GM10248 (cell line): ENCODE results near the gene EFCAB6.

ENCODE experiments used
- CTCF ChIA-PET: fragments of 300-600 bp; sonication (Branson Sonifier 250); formaldehyde crosslinking; extraction: SDS; loops from one replicate; lab custom pipeline; 2021; ENCODE audit warnings: antibody characterized with exemption; lab: Yijun Ruan, JAX
- POLR2A ChIA-PET: fragments of 350-650 bp; sonication (Branson Sonifier 250); formaldehyde crosslinking; extraction: SDS; loops from one replicate; lab custom pipeline; 2020; ENCODE audit warnings: antibody characterized with exemption; lab: Yijun Ruan, JAX
- DNase-seq: peaks from one replicate; pipeline ENCODE4 v3.0.0; 2012; ENCODE audit errors: extremely low spot score
- TF ChIP-seq, protein P1 (sequence below): IDR thresholded peaks from 2 replicates; pipeline ENCODE4 v1.5.1; 2012; ENCODE audit warnings: mild to moderate bottlenecking, low read depth; ENCODE audit errors: extremely low read depth, missing control alignments, control extremely low read depth

EFCAB6 gene

DNA sequence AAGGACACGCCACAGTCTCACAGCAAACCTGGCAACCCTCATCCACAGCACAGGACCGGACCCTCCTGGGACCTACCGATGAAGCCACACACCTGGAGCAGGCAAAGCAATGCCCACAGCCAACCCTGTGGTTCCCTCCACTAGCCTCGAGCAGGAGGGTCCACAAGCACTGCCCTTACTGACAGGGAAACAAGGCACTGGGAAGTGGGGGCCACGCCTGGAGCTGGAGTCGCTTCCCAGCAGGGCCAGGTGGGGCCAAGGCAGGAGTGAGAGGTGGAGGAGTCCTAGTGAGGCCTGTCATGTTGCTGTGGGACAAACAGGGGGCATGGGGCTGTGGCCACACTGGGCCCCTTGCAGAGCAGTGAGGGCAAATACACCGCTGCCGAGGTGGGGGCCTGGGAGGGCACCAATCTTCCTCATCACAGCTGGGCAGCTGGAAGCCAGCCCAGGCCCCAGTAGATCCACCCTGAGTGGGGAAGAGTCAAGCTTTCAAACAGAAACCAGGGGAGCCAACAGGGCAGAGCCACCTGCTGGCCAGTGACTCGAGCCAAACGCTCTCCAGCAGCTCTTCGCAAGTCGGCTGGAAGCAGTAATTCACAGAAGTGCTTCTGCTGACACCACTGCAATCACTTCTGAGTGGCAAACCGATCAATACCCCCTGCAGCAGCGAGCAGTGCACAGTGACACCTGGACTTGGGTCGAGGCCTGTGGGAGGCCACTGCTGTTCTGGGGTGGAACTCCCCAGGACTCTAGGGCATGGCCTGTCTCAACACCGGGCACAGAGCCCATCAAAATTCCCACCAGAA lies 36.5 kb upstream of the EFCAB6 start:
- CTCF ChIA-PET, result interaction anchor here (1.3 kb wide), 1 partner anchor 34 kb away, joined by 3 read pairs; no protein-coding TSS in a partner anchor
- TF ChIP-seq, protein P1, sequence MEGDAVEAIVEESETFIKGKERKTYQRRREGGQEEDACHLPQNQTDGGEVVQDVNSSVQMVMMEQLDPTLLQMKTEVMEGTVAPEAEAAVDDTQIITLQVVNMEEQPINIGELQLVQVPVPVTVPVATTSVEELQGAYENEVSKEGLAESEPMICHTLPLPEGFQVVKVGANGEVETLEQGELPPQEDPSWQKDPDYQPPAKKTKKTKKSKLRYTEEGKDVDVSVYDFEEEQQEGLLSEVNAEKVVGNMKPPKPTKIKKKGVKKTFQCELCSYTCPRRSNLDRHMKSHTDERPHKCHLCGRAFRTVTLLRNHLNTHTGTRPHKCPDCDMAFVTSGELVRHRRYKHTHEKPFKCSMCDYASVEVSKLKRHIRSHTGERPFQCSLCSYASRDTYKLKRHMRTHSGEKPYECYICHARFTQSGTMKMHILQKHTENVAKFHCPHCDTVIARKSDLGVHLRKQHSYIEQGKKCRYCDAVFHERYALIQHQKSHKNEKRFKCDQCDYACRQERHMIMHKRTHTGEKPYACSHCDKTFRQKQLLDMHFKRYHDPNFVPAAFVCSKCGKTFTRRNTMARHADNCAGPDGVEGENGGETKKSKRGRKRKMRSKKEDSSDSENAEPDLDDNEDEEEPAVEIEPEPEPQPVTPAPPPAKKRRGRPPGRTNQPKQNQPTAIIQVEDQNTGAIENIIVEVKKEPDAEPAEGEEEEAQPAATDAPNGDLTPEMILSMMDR, result no peak
- no peak for DNase-seq
- POLR2A ChIA-PET, result no interaction called here

DNA sequence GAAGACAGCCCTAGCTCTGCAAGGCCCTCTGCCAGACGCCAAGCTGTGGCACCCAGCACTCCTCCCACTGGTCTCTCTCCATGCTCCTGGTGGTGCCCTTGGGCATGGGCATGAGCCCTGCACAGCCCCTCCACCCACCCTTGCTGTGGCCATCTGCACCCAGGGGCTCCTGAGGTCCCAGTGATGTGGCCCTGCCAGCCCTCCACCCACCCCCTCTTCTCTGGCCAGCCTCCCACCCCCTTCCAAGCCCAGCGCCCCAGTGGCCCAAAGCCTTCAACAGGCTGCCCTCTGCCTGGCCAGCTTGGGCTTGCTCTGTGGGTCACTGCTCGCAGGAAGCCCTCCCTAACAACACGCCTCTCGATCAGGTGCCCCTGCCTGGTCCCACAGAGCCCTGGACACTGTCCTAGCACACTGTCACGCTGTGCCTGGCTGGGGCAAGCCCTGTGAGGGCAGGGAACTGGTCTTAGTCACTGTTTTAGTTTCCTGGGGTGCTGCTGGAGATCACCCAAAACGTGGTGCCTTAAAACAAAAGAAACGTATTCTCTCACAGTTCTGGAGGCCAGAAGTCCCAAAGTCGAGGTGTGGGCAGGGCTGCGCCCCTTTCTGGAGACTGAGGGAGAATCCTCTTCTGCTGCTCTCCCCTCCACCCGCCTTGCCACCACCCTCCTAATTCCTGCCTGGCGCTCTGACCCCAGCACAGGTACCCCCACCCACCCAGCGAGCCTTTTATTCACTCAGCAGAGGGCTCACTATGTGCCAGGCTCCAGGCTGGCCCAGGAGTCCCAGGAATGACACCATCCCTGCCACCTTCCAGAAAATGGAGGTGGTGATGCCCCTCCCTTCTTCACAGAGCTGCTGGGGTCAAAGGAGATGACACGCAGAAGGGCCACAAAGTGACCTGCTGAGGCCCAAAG lies 35.5 kb upstream of the EFCAB6 start:
- TF ChIP-seq, protein P1, result no peak
- DNase-seq, result no peak
- ChIA-PET CTCF (interaction anchor here (1.0 kb wide), 1 partner anchor 35 kb away, joined by 5 read pairs; no protein-coding TSS in a partner anchor), POLR2A (no interaction called here)

DNA sequence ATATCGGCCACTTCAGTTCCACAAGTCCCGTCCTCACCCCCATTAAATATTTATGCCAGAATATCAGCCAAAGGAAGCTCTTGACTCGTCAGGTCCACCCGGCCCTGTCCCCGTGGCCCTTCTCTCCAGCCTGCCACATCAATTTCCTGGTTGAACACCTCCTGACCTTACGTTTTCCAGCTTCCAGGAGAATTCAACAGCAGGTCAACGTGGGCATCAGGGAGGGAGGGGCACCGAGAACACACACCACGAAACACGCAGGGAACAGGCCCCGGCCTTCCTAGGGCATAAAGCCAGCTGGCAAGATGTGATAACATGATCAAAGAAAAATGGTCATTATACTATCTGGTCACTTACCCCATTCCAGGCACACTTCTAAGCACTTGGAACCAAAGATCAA lies 34.9 kb upstream of the EFCAB6 start:
- CTCF ChIA-PET, result interaction anchor here (1.0 kb wide), 1 partner anchor 35 kb away, joined by 5 read pairs; no protein-coding TSS in a partner anchor
- POLR2A ChIA-PET, result no interaction called here
- DNase-seq, result no peak
- TF ChIP-seq, protein P1, result no peak

GRCh38 chr22:43845981-43846380 lies 33.9 kb upstream of the EFCAB6 start:
- TF ChIP-seq, protein P1, result no peak
- POLR2A ChIA-PET, result no interaction called here
- CTCF ChIA-PET, result no interaction called here
- no peak for DNase-seq

DNA sequence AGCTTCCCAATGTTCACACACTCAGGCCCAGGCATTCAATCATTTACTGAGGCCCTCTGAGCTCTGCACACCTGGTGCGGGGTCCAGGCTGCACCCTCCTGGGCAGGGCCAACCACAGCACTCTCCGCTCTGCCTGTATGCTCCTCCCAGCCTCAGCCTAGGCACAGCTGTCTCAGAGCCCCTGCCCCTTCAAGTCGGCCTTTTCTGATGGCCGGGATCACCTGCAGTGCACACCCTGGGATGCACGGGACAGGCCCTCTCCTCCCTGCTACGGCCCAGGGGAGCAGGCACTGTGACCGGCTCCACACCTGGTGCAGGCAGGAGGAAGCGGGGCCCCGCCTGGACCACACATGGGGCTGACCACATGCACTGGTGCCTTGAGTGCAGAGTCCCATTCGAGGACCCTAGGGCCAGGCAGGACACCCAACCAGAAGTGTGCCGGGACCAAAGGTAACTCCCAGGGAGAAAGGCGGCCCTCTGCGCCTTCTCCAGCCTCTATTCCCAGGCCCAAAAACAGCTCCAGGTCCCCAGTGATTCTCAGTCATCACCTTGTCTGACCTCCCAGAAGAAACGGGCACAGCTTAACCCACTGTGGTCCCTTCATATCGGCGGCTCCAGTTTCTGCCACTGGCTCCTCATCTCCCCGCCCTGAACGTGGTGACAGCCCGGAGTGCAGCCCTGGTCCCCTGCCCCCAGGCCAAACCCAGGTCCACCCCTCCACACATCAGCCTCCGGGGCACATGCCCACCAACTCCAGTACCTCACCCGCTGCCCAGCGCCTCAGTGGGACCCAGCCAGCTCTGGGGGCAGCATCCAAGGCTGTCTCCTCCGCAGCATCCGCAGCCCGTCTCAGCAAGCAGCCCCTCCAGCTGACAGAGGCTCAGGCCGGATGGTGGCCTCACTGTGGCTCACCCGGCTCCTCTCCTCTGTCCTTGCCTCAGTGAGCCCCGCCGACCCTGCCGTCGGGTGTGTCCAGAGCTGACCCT lies 32.7 kb upstream of the EFCAB6 start:
- POLR2A ChIA-PET, result interaction anchor here (0.5 kb wide), 1 partner anchor 13 kb away, joined by 5 read pairs; no protein-coding TSS in a partner anchor
- DNase-seq, result no peak
- CTCF ChIA-PET, result no interaction called here
- TF ChIP-seq, protein P1, result no peak
